ENCODE measurements around the gene CCL5. TPM values are rescaled to one million over a fixed set of nuclear protein-coding genes. Genes with fewer than 3 reads are reported as not detected.

CCL5 gene
- total RNA-seq, 1 experiment from 2014 or later: not detected

DNA sequence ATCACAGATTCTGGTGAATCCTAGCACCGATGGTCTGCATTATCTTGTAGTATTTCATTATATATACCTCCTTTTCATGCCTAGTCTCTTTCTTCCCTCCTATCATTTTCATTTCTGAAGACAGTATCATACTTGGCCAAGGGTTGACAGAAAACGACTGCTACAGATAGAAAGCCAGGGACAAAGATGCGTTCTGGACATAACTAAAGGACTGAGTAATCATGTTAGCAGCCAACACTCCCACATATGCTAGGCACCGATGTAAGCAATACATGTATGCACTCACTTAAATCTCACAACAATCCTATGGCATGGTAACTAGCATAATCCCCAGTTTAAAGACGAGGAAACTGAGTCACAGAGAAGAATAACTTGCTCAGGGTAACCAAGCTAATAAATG is 27.5 kb upstream of the CCL5 start:
- CTCF ChIA-PET: no interaction called here
- no TSS peak for BruUV-seq (replicated peaks)
- no peak for ATAC-seq
- H3K79me2 ChIP-seq (ENCODE audit: low read length): no peaks in the 10 kb centered on the region
- no peaks in the 10 kb centered on the region for H3K9me2 ChIP-seq (replicated peaks; ENCODE audit: low read length)
- no peak for TF ChIP-seq EZH2 (IDR thresholded peaks at IDR 0.05; ENCODE audit: low read length, unreplicated experiment)
- no peak for TF ChIP-seq EZH2phosphoT487 (IDR thresholded peaks at IDR 0.05; ENCODE audit: borderline replicate concordance, low read length)
- TF ChIP-seq CTCF (conservative IDR thresholded peaks at IDR 0.05; ENCODE audit: low read depth, low read length): no peak
- H3K27ac ChIP-seq (ENCODE audit: low read length): no peak overlapping the region
- no peaks in the 10 kb centered on the region for H3K36me3 ChIP-seq (ENCODE audit: low read depth, low read length)
- H2AFZ ChIP-seq (ENCODE audit: low read length): no peak overlapping the region
- H3K4me2 ChIP-seq (ENCODE audit: low read length): no peak overlapping the region
- H4K20me1 ChIP-seq (ENCODE audit: low read length): no peaks in the 10 kb centered on the region
- no peak overlapping the region for H3K9ac ChIP-seq (ENCODE audit: low read length)
- no peak for DNase-seq
- H3K9me3 ChIP-seq (ENCODE audit: low read length): no peaks in the 10 kb centered on the region
- POLR2A ChIA-PET (ENCODE audit: unreplicated experiment): no interaction called here
- H3F3A ChIP-seq (ENCODE audit: low read length, unreplicated experiment): no peaks in the 10 kb centered on the region
- intact Hi-C loops (cut with micrococcal nuclease): no loop called here
- H3K27me3 ChIP-seq (ENCODE audit: low read length): no peaks in the 10 kb centered on the region
- H3K4me1 ChIP-seq (ENCODE audit: insufficient read depth, low read length): no peaks in the 10 kb centered on the region
- no peak overlapping the region for H3K4me3 ChIP-seq (ENCODE audit: low read length)

- no peak for ATAC-seq
Observed at GRCh38 chr17:35906926-35907637, 26.9 kb upstream of the CCL5 start.

More at GRCh38 chr17:35906926-35907637, 26.9 kb upstream of the CCL5 start:
- Histone ChIP-seq H3K4me3 (ENCODE audit: low read length) (no peak overlapping the region), H3K79me2 (ENCODE audit: low read length) (no peaks in the 10 kb centered on the region), H3F3A (ENCODE audit: low read length, unreplicated experiment) (no peaks in the 10 kb centered on the region), H3K9me2 (replicated peaks; ENCODE audit: low read length) (no peaks in the 10 kb centered on the region), H3K9me3 (ENCODE audit: low read length) (no peaks in the 10 kb centered on the region), H3K9ac (ENCODE audit: low read length) (no peak overlapping the region), H2AFZ (ENCODE audit: low read length) (no peak overlapping the region), H3K27ac (ENCODE audit: low read length) (no peak overlapping the region), H3K36me3 (ENCODE audit: low read depth, low read length) (no peaks in the 10 kb centered on the region), H3K27me3 (ENCODE audit: low read length) (no peaks in the 10 kb centered on the region), H3K4me1 (ENCODE audit: insufficient read depth, low read length) (no peaks in the 10 kb centered on the region), H3K4me2 (ENCODE audit: low read length) (no peak overlapping the region), H4K20me1 (ENCODE audit: low read length) (no peaks in the 10 kb centered on the region)
- ChIA-PET POLR2A (ENCODE audit: unreplicated experiment) (no interaction called here), CTCF (no interaction called here)
- BruUV-seq (replicated peaks): no TSS peak
- intact Hi-C loops (cut with micrococcal nuclease): no loop called here
- no peak for TF ChIP-seq EZH2phosphoT487 (IDR thresholded peaks at IDR 0.05; ENCODE audit: borderline replicate concordance, low read length)
- no peak for TF ChIP-seq CTCF (conservative IDR thresholded peaks at IDR 0.05; ENCODE audit: low read depth, low read length)
- no peak for TF ChIP-seq EZH2 (IDR thresholded peaks at IDR 0.05; ENCODE audit: low read length, unreplicated experiment)
- DNase-seq: no peak
